ENCODE measurements around the gene GDPD1. TPM values are rescaled to one million over a fixed set of nuclear protein-coding genes. Genes with fewer than 3 reads are reported as not detected.
"Not testable (repeated sequence)": the region's sequence is repeated elsewhere in the genome, so short reads cannot be mapped to it uniquely, and the experiment has no call there.

GDPD1 gene
- total RNA-seq, 1 donor from 2014 or later, result 2.1 TPM

- no peak for DNase-seq
- ATAC-seq (ENCODE audit: poor library complexity), result no peak
- intact Hi-C loops (cut with DNase I), result no loop called here
Observed at GRCh38 chr17:59300941-59301340, 80.6 kb downstream of the GDPD1 start.

GRCh38 chr17:59304811-59305210 is 84.5 kb downstream of the GDPD1 start:
- intact Hi-C loops (cut with DNase I), result no loop called here
- ATAC-seq (ENCODE audit: poor library complexity), result no peak
- no peak for DNase-seq

- intact Hi-C loops (cut with DNase I), result loop anchor here (2.0 to 10.0 kb wide), 2 partner anchors 130 to 244 kb away; no protein-coding TSS in a partner anchor
- DNase-seq (no peak), ATAC-seq (ENCODE audit: poor library complexity) (no peak)
Observed at GRCh38 chr17:59310263-59310920, 90.1 kb downstream of the GDPD1 start.

- intact Hi-C loops (cut with DNase I), result loop anchor here (2.0 to 10.0 kb wide), 2 partner anchors 130 to 244 kb away; no protein-coding TSS in a partner anchor
- DNase-seq, result no peak
- ATAC-seq (ENCODE audit: poor library complexity), result peak; percentile 97
Observed at GRCh38 chr17:59311051-59311468, 90.7 kb downstream of the GDPD1 start.

GRCh38 chr17:59311521-59311920 is 91.2 kb downstream of the GDPD1 start:
- intact Hi-C loops (cut with DNase I), result loop anchor here (2.0 to 10.0 kb wide), 2 partner anchors 129 to 243 kb away; no protein-coding TSS in a partner anchor
- not testable (repeated sequence) for ATAC-seq (ENCODE audit: poor library complexity); DNase-seq

GRCh38 chr17:59315866-59316265 is 95.6 kb downstream of the GDPD1 start:
- intact Hi-C loops (cut with DNase I), result loop anchor here (10.0 kb wide), 1 partner anchor 239 kb away; no protein-coding TSS in a partner anchor
- DNase-seq, result no peak
- ATAC-seq (ENCODE audit: poor library complexity), result no peak

Other genes with a start within 250 kb of the GDPD1 start
- 19.5 TPM for gene TRIM37, start 113.6 kb upstream of the GDPD1 start, total RNA-seq
- 32.7 TPM for gene SKA2, start 65.3 kb upstream of the GDPD1 start, total RNA-seq
- gene PRR11, start 64.8 kb upstream of the GDPD1 start, total RNA-seq, result 1.3 TPM
- 7.9 TPM for gene SMG8, start 10.5 kb upstream of the GDPD1 start, total RNA-seq
- 28.9 TPM for gene YPEL2, start 111.1 kb downstream of the GDPD1 start, total RNA-seq

All from Right ventricle myocardium superior (tissue), 1 donor.